Right lobe of liver (tissue), 6 donors: Measurements from ENCODE around the gene TCOF1. TPM values are rescaled to one million over a fixed set of nuclear protein-coding genes. Genes with fewer than 3 reads are reported as not detected.

Experiments
- ATAC-seq, 4 donors: fragments of 200-7000 bp; cut with Tn5 transposase; one replicate each; pipeline ENCODE4 v1.9.1; 2020; ENCODE audit warnings: mild to moderate bottlenecking in 4 of 4, moderate library complexity in 4 of 4
- DNase-seq, 3 donors: peaks; one replicate each; pipeline ENCODE4 v3.0.0-alpha.2; 2020
- H3K27ac ChIP-seq, 3 donors: fragments of 200-600 bp; one replicate each; pipeline ENCODE4 v1.8.0; 2022
- H3K27me3 ChIP-seq, 2 donors: fragments of 200-600 bp; one replicate each; pipeline ENCODE4 v1.8.0; 2022
- H3K36me3 ChIP-seq, 4 donors: fragments of 200-600 bp; sonication (generic) in 1 of 4; one replicate each; pipeline versions ENCODE4 v1.5.1 to v1.8.0; 2017 to 2022; ENCODE audit warnings: control low read depth in 1 of 4
- H3K4me1 ChIP-seq, 4 donors: fragments of 200-600 bp; sonication (generic) in 1 of 4; one replicate each; pipeline versions ENCODE4 v1.5.1 to v1.8.0; 2017 to 2022; ENCODE audit warnings: control low read depth in 1 of 4
- H3K4me3 ChIP-seq, 3 donors: fragments of 200-600 bp; one replicate each; pipeline ENCODE4 v1.8.0; 2022
- H3K9me3 ChIP-seq, 4 donors: fragments of 200-600 bp; sonication (generic) in 1 of 4; one replicate each; pipeline versions ENCODE4 v1.5.1 to v1.8.0; 2017 to 2022; ENCODE audit warnings: control low read depth in 1 of 4
- POLR2A ChIP-seq: fragments of 450-650 bp; IDR thresholded peaks from one replicate; pipeline ENCODE4 v1.6.1; 2017; ENCODE audit warnings: antibody characterized with exemption, mild to moderate bottlenecking
- WGBS: methylation state at CpG from one replicate; pipeline ENCODE4 v1.1.6; 2018; ENCODE audit warnings: low coverage, low lambda C conversion rate; ENCODE audit not compliant: insufficient coverage; ENCODE audit errors: missing lambda C conversion rate; 5-methylcytosine and 5-hydroxymethylcytosine counted together
- intact Hi-C, 2 donors: fragments of 100-400 bp; cut with DNase I; formaldehyde crosslinking; loops; one replicate each; pipeline versions ENCODE4 v1.11.2 to v1.14.1; 2022
- total RNA-seq, 6 experiments: library from RNA; depleted of rRNA in 2 of 6; stranded (reverse); fragments of >200 nt in 2 of 6; fragmentation: NEBNext Ultra II Directional in 3 of 6; extraction: Animal tissue kit (Norgen Biotek cat#: 25700) in 3 of 6; gene quantifications; one replicate each; pipeline versions ENCODE4 v1.1.0 to v1.2.4, GENCODE V29; 2016 to 2023
- TF ChIP-seq, protein P1 (sequence below), 4 donors: fragments of 200-600 bp in 3 of 4; fragments of 450-650 bp in 1 of 4; IDR thresholded peaks; one replicate each; pipeline versions ENCODE4 v1.5.1 to v1.8.0; 2016 to 2022; ENCODE audit warnings: antibody characterized with exemption in 4 of 4, mild to moderate bottlenecking in 2 of 4
- donor health status: DM: no; HTN: yes; CAD: no.
- donor health status: DM: no; HTN: no; CAD: no.
- donor health status: DM: no; HTN: no; CAD: no.
- donor health status: DM: no; HTN: yes; CAD: no.
- donor health status: DM: no; HTN: yes; CAD: no.

TCOF1 gene
- total RNA-seq, 6 experiments from 2014 or later: 6.7 to 12.0 (median 8.9) TPM

GRCh38 chr5:150328515-150328914, 29.0 kb upstream of the TCOF1 start:
- Histone ChIP-seq H3K36me3 (no peaks in the 10 kb centered on the region), H3K4me1 (no peaks in the 10 kb centered on the region), H3K27me3 (no peaks in the 10 kb centered on the region), H3K9me3 (no peaks in the 10 kb centered on the region), H3K27ac (no peak overlapping the region), H3K4me3 (no peak overlapping the region)
- DNase-seq (no peak), ATAC-seq (no peak)
- intact Hi-C loops: no loop called here
- WGBS: 80% methylated on average over 1 of the region's 2 CpGs
- TF ChIP-seq POLR2A: no peak
- TF ChIP-seq, protein P1, sequence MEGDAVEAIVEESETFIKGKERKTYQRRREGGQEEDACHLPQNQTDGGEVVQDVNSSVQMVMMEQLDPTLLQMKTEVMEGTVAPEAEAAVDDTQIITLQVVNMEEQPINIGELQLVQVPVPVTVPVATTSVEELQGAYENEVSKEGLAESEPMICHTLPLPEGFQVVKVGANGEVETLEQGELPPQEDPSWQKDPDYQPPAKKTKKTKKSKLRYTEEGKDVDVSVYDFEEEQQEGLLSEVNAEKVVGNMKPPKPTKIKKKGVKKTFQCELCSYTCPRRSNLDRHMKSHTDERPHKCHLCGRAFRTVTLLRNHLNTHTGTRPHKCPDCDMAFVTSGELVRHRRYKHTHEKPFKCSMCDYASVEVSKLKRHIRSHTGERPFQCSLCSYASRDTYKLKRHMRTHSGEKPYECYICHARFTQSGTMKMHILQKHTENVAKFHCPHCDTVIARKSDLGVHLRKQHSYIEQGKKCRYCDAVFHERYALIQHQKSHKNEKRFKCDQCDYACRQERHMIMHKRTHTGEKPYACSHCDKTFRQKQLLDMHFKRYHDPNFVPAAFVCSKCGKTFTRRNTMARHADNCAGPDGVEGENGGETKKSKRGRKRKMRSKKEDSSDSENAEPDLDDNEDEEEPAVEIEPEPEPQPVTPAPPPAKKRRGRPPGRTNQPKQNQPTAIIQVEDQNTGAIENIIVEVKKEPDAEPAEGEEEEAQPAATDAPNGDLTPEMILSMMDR (IDR thresholded peaks at IDR 0.05): no peak

DNA sequence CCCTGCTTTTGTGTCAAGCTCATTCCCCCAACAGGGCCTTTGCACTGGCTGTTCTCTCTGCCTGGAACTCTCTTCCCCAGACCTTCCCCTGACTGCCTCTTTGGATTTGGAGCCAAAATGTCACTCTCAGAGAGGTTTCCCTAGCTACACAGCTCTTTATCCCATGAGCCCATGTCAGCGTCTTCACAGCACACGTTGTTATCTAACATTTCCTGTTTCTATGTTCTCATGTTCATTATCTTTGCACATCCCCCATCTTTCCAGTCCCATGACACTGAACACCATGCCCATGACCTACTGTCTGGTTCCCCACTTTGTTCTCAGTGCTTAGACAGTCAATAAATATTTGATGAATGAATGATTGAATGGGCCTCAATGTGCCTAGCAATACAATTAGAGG, 28.5 kb upstream of the TCOF1 start:
- TF ChIP-seq POLR2A: no peak
- TF ChIP-seq, protein P1 (IDR thresholded peaks at IDR 0.05): no peak
- Histone ChIP-seq H3K36me3 (no peaks in the 10 kb centered on the region), H3K9me3 (no peaks in the 10 kb centered on the region), H3K27me3 (no peaks in the 10 kb centered on the region), H3K27ac (no peak overlapping the region), H3K4me1 (no peaks in the 10 kb centered on the region), H3K4me3 (no peak overlapping the region)
- ATAC-seq (no peak), DNase-seq (no peak)
- intact Hi-C loops: no loop called here
- 48% methylated on average over 2 of the region's 2 CpGs for WGBS

- Histone ChIP-seq H3K9me3 (no peaks in the 10 kb centered on the region), H3K4me3 (no peak overlapping the region), H3K4me1 (no peaks in the 10 kb centered on the region), H3K27ac (no peak overlapping the region), H3K36me3 (no peaks in the 10 kb centered on the region), H3K27me3 (no peaks in the 10 kb centered on the region)
- DNase-seq (no peak), ATAC-seq (no peak)
- WGBS: 90% methylated on average over 11 of the region's 17 CpGs
- intact Hi-C loops: no loop called here
- TF ChIP-seq POLR2A: no peak
- TF ChIP-seq, protein P1 (IDR thresholded peaks at IDR 0.05): no peak
Observed at GRCh38 chr5:150329881-150330876, 27.3 kb upstream of the TCOF1 start.

DNA sequence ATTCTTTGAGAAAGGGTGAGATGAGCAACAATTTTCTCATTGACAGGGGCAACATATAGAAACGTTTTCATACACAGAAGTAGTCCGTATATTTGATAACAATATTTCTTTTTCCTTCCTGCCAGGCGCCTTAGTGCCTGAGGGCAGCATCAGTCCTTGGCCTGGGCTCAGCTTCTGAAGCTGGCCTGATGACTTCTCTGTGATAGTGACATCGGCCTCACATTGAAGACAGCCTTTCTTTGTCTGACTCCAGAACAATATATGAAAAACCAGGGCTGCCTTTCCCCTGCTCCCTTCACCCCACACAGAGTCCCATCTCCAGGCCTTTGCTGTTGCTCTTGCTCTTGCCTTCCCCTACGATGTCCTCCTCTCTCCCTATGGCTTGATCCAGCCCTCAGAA, 24.1 kb upstream of the TCOF1 start:
- Histone ChIP-seq H3K27ac (no peak overlapping the region), H3K27me3 (no peaks in the 10 kb centered on the region), H3K9me3 (no peaks in the 10 kb centered on the region), H3K36me3 (no peaks in the 10 kb centered on the region), H3K4me3 (no peak overlapping the region), H3K4me1 (no peaks in the 10 kb centered on the region)
- WGBS: 64% methylated on average over 5 of the region's 5 CpGs
- DNase-seq (no peak), ATAC-seq (no peak)
- TF ChIP-seq, protein P1 (IDR thresholded peaks at IDR 0.05): no peak
- TF ChIP-seq POLR2A: no peak
- intact Hi-C loops: no loop called here
